Keratinocyte (primary cell): Measurements from ENCODE around the gene RPA1. TPM values are rescaled to one million over a fixed set of nuclear protein-coding genes. Genes with fewer than 3 reads are reported as not detected.

Experiments
- DNase-seq: peaks from one replicate; pipeline ENCODE4 v3.0.0-alpha.2; 2011; ENCODE audit warnings: low read depth, missing footprints, low spot score
- FAIRE-seq: peaks from 2 replicates; lab custom pipeline; 2011; peaks lifted over from hg19 to GRCh38; lab: Jason Lieb, UNC
- H2AFZ ChIP-seq: 2 replicates; pipeline ENCODE4 v1.6.0; 2012; ENCODE audit warnings: low read length, control low read depth, inconsistent platforms; ENCODE audit not compliant: control insufficient read depth
- H3K27ac ChIP-seq: 2 replicates; pipeline ENCODE4 v1.5.1; 2011; ENCODE audit warnings: low read length; ENCODE audit not compliant: control insufficient read depth, insufficient read depth
- H3K27me3 ChIP-seq: 3 replicates; pipeline ENCODE4 v1.6.0; 2011; ENCODE audit warnings: low read length; ENCODE audit not compliant: control insufficient read depth, insufficient read depth; ENCODE audit errors: extremely low read depth
- H3K36me3 ChIP-seq, 2 experiments: 2 replicates in 1 of 2; 3 replicates in 1 of 2; pipeline ENCODE4 v1.5.1; 2011; ENCODE audit warnings: low read length in 2 of 2, mild to moderate bottlenecking in 1 of 2; ENCODE audit not compliant: control insufficient read depth in 2 of 2, insufficient read depth in 2 of 2; ENCODE audit errors: extremely low read depth in 1 of 2
- H3K4me1 ChIP-seq: 3 replicates; pipeline ENCODE4 v1.5.1; 2011; ENCODE audit warnings: low read length; ENCODE audit not compliant: control insufficient read depth, insufficient read depth; ENCODE audit errors: extremely low read depth
- H3K4me2 ChIP-seq: 3 replicates; pipeline ENCODE4 v1.6.0; 2011; ENCODE audit warnings: low read depth, low read length; ENCODE audit not compliant: control insufficient read depth, insufficient read depth; ENCODE audit errors: extremely low read depth
- H3K4me3 ChIP-seq, 3 experiments: fragments of 200-600 bp in 1 of 3; sonication (generic) in 1 of 3; 2 replicates in 2 of 3; 3 replicates in 1 of 3; pipeline ENCODE4 v1.5.1; 2011 to 2016; ENCODE audit warnings: low read length in 3 of 3, mild to moderate bottlenecking in 3 of 3, control low read depth in 2 of 3, inconsistent platforms in 1 of 3, low read depth in 1 of 3, mixed read lengths in 1 of 3, mixed run types in 1 of 3, moderate library complexity in 1 of 3; ENCODE audit not compliant: control insufficient read depth in 2 of 3, insufficient read depth in 2 of 3; ENCODE audit errors: extremely low read depth in 1 of 3
- H3K79me2 ChIP-seq: 2 replicates; pipeline ENCODE4 v1.6.0; 2012; ENCODE audit warnings: low read length; ENCODE audit not compliant: control insufficient read depth, insufficient read depth
- H3K9ac ChIP-seq: 3 replicates; pipeline ENCODE4 v1.6.0; 2011; ENCODE audit warnings: low read length; ENCODE audit not compliant: control insufficient read depth, insufficient read depth; ENCODE audit errors: extremely low read depth
- H3K9me1 ChIP-seq: 3 replicates; pipeline ENCODE4 v1.6.0; 2011; ENCODE audit warnings: low read length; ENCODE audit not compliant: control insufficient read depth, insufficient read depth; ENCODE audit errors: extremely low read depth
- H3K9me3 ChIP-seq: 2 replicates; pipeline ENCODE4 v1.5.1; 2012; ENCODE audit warnings: low read depth, low read length; ENCODE audit not compliant: control insufficient read depth
- H4K20me1 ChIP-seq: 3 replicates; pipeline ENCODE4 v1.6.0; 2011; ENCODE audit warnings: low read length; ENCODE audit not compliant: control insufficient read depth, insufficient read depth; ENCODE audit errors: extremely low read depth
- EZH2 ChIP-seq: IDR thresholded peaks from one replicate; pipeline ENCODE4 v1.6.1; 2012; ENCODE audit warnings: inconsistent platforms, mild to moderate bottlenecking, low read length, moderate library complexity
- dilution Hi-C: fragments of 300-500 bp; cut with MboI; formaldehyde crosslinking; loops from one replicate; pipeline ENCODE4 v1.7.0; 2020; ENCODE audit warnings: low sequenced_read_pairs; ENCODE audit not compliant: extremely low pct_ligation_motif_present
- polyA plus RNA-seq, 5 experiments: library from polyadenylated mRNA; depleted of rRNA in 3 of 5; stranded (reverse) in 3 of 5; stranded (forward) in 1 of 5; unstranded in 1 of 5; fragments of >200 nt; gene quantifications; 1 replicate in 1 of 5; 2 replicates in 3 of 5; 3 replicates in 1 of 5; pipeline versions ENCODE4 v1.2.1 to v1.2.3, GENCODE V29; 2011 to 2012; ENCODE audit warnings: missing spikeins in 2 of 5, low read depth in 1 of 5, low replicate concordance in 1 of 5
- TF ChIP-seq, protein P1 (sequence below), 3 experiments: IDR thresholded peaks in 1 of 3; conservative IDR thresholded peaks in 1 of 3; optimal IDR thresholded peaks in 1 of 3; 2 replicates in 2 of 3; 3 replicates in 1 of 3; pipeline versions ENCODE3 to v1.5.1; 2011; ENCODE audit warnings: low read length in 3 of 3, mild to moderate bottlenecking in 3 of 3, moderate library complexity in 2 of 3, control low read depth in 1 of 3, inconsistent platforms in 1 of 3; ENCODE audit not compliant: insufficient read depth in 2 of 3; ENCODE audit errors: extremely low read depth in 1 of 3

The RPA1 gene
- polyA plus RNA-seq, 1 donor (not counting 4 experiments of a cell fraction or from before 2014, with no cell fraction given), result 74.9 TPM

DNA sequence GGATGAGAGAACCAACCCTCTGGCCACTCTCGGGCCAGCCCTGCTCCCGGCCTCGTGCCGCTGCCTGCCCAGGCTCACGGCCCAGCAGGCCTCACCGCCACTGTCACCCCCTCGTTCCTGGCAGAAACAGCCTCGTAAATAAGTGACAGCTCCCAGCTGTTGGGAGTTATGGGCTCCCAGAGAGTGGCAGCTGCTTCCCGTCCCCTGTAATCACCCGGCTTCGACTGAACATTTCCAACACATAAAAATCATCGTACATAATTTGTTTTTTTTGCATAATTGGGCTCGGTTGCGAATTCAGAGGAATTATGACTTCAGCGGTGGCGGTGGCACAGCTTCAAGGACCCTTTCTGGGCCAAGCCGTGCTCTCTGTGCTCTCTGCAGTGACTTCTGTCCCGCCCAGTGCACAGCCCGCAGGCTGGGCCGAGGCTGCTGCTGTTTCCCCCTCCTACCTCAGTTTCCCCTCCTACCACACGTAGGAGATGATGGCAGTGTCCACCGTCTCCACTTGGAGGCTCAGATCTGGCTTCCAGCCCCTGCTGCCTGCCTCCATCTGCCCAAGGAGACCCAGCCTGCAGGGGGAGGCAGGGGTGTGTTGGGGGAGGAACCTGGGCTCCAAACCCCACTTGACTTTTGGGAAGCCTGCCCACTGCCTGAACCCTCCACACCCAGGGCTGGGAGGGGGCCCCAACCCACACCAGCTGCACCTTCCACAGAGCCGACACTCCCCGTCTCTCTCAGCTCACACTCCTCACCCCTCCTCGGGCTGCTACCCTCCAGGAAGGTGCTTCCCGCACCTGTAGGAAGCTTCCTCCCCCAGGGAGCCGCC is 110.4 kb downstream of the RPA1 start:
- no peaks in the 10 kb centered on the region for H3K27me3 ChIP-seq
- no peaks in the 10 kb centered on the region for H3K79me2 ChIP-seq
- H3K9me1 ChIP-seq, result no peaks in the 10 kb centered on the region
- TF ChIP-seq, protein P1, sequence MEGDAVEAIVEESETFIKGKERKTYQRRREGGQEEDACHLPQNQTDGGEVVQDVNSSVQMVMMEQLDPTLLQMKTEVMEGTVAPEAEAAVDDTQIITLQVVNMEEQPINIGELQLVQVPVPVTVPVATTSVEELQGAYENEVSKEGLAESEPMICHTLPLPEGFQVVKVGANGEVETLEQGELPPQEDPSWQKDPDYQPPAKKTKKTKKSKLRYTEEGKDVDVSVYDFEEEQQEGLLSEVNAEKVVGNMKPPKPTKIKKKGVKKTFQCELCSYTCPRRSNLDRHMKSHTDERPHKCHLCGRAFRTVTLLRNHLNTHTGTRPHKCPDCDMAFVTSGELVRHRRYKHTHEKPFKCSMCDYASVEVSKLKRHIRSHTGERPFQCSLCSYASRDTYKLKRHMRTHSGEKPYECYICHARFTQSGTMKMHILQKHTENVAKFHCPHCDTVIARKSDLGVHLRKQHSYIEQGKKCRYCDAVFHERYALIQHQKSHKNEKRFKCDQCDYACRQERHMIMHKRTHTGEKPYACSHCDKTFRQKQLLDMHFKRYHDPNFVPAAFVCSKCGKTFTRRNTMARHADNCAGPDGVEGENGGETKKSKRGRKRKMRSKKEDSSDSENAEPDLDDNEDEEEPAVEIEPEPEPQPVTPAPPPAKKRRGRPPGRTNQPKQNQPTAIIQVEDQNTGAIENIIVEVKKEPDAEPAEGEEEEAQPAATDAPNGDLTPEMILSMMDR (optimal IDR thresholded peaks at IDR 0.05 in 1 of 3, IDR thresholded peaks at IDR 0.05 in 1 of 3, conservative IDR thresholded peaks at IDR 0.05 in 1 of 3; ENCODE audit: extremely low read depth in 1 of 3, insufficient read depth in 2 of 3, low read length in 3 of 3), result no peak
- TF ChIP-seq EZH2, result no peak
- DNase-seq (no peak), FAIRE-seq (no peak)
- dilution Hi-C loops, result no loop called here
- H3K9ac ChIP-seq, result no peak overlapping the region
- no peak overlapping the region for H3K4me3 ChIP-seq
- H3K4me2 ChIP-seq, result no peak overlapping the region
- no peaks in the 10 kb centered on the region for H3K9me3 ChIP-seq
- H3K27ac ChIP-seq, result no peak overlapping the region
- H4K20me1 ChIP-seq, result no peaks in the 10 kb centered on the region
- H2AFZ ChIP-seq, result no peak overlapping the region
- H3K4me1 ChIP-seq, result no peaks in the 10 kb centered on the region
- no peaks in the 10 kb centered on the region for H3K36me3 ChIP-seq

- Histone ChIP-seq H3K27ac (no peak overlapping the region), H3K4me3 (no peak overlapping the region), H2AFZ (no peak overlapping the region), H3K9me1 (no peaks in the 10 kb centered on the region), H3K4me2 (no peak overlapping the region), H3K27me3 (no peaks in the 10 kb centered on the region), H3K79me2 (no peaks in the 10 kb centered on the region), H3K4me1 (no peaks in the 10 kb centered on the region), H3K36me3 (no peaks in the 10 kb centered on the region), H3K9ac (no peak overlapping the region), H3K9me3 (no peaks in the 10 kb centered on the region), H4K20me1 (no peaks in the 10 kb centered on the region)
- TF ChIP-seq EZH2, result no peak
- no peak for FAIRE-seq
- no peak for DNase-seq
- dilution Hi-C loops, result no loop called here
Observed at GRCh38 chr17:1940810-1941185, 111.0 kb downstream of the RPA1 start.
